Cardiac muscle cell (in vitro differentiated cells and primary cell): ENCODE results near the gene BHLHE23. TPM values are rescaled to one million over a fixed set of nuclear protein-coding genes. Genes with fewer than 3 reads are reported as not detected.
"Not testable (repeated sequence)": the region's sequence is repeated elsewhere in the genome, so short reads cannot be mapped to it uniquely, and the experiment has no call there.

ENCODE experiments used
- DNase-seq, 2 donors: peaks; one replicate each; pipeline versions ENCODE4 v3.0.0 to v3.0.0-alpha.2; 2010 to 2017; ENCODE audit warnings: low read depth in 1 of 2, low spot score in 1 of 2
- H3K27ac ChIP-seq: fragments of 200-600 bp; sonication (generic); 2 replicates; pipeline ENCODE4 v1.5.1; 2016
- H3K27me3 ChIP-seq: fragments of 200-600 bp; sonication (generic); 2 replicates; pipeline ENCODE4 v1.6.0; 2016; ENCODE audit warnings: control low read depth
- H3K36me3 ChIP-seq: fragments of 200-600 bp; sonication (generic); 2 replicates; pipeline ENCODE4 v1.5.1; 2016; ENCODE audit warnings: control low read depth
- H3K4me1 ChIP-seq: fragments of 200-600 bp; sonication (generic); 2 replicates; pipeline ENCODE4 v1.8.1; 2017; ENCODE audit warnings: low read depth, mild to moderate bottlenecking, mixed run types
- H3K4me3 ChIP-seq: fragments of 200-600 bp; sonication (generic); 2 replicates; pipeline ENCODE4 v1.5.1; 2016; ENCODE audit warnings: mild to moderate bottlenecking
- H3K9me3 ChIP-seq: fragments of 200-600 bp; sonication (generic); 2 replicates; pipeline ENCODE4 v1.5.1; 2017; ENCODE audit warnings: low read depth, mild to moderate bottlenecking, control low read depth
- polyA plus RNA-seq: library from polyadenylated mRNA; unstranded; fragments of >200 nt; fragmentation: Nextera tagmentation; extraction: Ambion mirVana; gene quantifications from 2 replicates; pipeline ENCODE4 v1.2.1, GENCODE V29; 2016
- total RNA-seq: library from RNA; depleted of rRNA; stranded (reverse); fragments of >200 nt; gene quantifications from 2 replicates; pipeline ENCODE4 v1.2.3, GENCODE V29; 2016
- TF ChIP-seq, protein P1 (sequence below): IDR thresholded peaks from 2 replicates; pipeline ENCODE4 v1.5.1; 2012; ENCODE audit warnings: low read depth, mild to moderate bottlenecking, low read length

The BHLHE23 gene
- total and polyA plus RNA-seq, 2 experiments from 2014 or later, result not detected

DNA sequence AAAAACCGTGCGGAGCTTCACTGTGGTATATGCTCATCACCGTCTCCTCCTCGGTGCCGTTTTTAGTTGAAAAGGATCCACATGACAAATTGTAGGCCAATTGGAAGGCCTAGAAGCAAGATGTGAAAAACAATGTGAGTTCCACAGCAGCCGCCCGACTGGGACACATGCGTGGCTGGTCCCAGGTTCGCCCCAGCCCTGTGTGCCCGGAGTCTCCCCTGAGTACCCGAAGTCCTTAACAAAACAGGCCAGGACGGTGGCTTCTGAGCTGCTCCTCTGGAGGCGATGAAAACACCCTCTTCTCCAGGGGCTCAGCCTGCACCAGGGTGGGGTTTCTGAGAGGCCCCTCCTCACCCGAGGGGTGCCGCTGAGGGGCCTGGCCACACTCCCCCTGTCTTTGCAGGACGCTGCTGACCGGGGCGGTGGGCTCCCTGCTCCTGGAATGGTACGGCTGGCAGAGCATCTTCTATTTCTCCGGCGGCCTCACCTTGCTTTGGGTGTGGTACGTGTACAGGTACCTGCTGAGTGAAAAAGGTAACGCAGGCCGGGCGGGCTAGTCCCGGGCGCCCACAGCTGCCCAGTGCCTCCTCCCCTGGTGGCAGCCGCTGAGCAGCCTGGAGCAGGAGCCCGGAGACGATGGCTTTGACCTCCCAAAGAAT is 44.4 kb downstream of the BHLHE23 start:
- DNase-seq, result no peak
- Histone ChIP-seq H3K27ac (no peak overlapping the region), H3K4me1 (no peaks in the 10 kb centered on the region), H3K36me3 (no peaks in the 10 kb centered on the region), H3K9me3 (no peaks in the 10 kb centered on the region), H3K27me3 (no peaks in the 10 kb centered on the region), H3K4me3 (no peak overlapping the region)
- TF ChIP-seq, protein P1, sequence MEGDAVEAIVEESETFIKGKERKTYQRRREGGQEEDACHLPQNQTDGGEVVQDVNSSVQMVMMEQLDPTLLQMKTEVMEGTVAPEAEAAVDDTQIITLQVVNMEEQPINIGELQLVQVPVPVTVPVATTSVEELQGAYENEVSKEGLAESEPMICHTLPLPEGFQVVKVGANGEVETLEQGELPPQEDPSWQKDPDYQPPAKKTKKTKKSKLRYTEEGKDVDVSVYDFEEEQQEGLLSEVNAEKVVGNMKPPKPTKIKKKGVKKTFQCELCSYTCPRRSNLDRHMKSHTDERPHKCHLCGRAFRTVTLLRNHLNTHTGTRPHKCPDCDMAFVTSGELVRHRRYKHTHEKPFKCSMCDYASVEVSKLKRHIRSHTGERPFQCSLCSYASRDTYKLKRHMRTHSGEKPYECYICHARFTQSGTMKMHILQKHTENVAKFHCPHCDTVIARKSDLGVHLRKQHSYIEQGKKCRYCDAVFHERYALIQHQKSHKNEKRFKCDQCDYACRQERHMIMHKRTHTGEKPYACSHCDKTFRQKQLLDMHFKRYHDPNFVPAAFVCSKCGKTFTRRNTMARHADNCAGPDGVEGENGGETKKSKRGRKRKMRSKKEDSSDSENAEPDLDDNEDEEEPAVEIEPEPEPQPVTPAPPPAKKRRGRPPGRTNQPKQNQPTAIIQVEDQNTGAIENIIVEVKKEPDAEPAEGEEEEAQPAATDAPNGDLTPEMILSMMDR, result no peak

DNA sequence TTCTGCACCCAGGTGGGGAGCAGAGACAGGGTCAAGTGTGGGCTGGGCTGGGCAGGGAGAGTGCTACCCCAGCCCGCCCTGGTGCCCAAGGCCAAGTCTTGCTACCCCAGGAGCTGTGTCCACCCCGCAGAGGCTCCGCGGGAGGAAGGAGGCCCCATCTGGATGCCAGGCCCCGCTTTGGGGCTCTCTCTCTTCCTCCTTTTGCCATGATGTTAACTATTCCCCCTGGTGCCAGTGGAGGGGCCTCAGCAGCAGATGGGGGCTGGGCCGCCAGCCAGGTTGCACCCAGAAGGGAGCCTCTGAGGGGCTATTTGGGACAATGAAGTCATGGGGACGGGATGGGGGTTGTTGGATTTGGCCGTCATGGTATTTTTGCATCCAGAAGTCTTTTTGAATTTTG is 45.0 kb downstream of the BHLHE23 start:
- Histone ChIP-seq H3K27ac (peak overlapping the region; percentile 44), H3K4me3 (no peak overlapping the region), H3K36me3 (no peaks in the 10 kb centered on the region), H3K27me3 (no peaks in the 10 kb centered on the region), H3K9me3 (no peaks in the 10 kb centered on the region), H3K4me1 (no peaks in the 10 kb centered on the region)
- no peak for DNase-seq
- TF ChIP-seq, protein P1, result no peak

DNA sequence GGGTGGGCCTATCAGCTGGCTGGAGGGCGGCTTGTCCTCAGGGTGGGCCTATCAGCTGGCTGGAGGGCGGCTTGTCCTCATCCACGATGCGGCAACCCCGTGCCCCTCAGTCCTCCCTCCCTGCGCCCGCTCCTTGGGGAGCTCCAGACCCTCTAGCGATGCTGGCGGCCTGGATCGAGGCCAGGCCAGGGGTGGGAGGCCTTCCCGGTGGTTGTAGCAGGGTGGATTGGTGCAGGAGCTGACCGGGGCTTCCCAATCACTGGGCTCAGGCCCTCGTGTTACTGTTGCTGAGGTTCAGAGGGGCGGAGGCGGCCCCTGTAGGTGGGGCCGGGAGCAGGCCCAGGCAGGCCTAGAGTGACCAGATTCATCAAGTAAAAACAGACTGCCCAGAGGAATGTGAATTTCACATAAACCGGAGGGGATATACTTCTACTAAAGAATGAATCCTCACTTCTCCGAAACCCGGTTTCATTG is 45.4 kb downstream of the BHLHE23 start:
- TF ChIP-seq, protein P1, result no peak
- no peaks in the 10 kb centered on the region for H3K36me3 ChIP-seq
- H3K4me1 ChIP-seq, result no peaks in the 10 kb centered on the region
- DNase-seq, result peak in 1 of 2 donors; percentile 69
- H3K27ac ChIP-seq, result peak overlapping the region; percentile 44
- no peaks in the 10 kb centered on the region for H3K27me3 ChIP-seq
- H3K9me3 ChIP-seq, result no peaks in the 10 kb centered on the region
- H3K4me3 ChIP-seq, result no peak overlapping the region

DNA sequence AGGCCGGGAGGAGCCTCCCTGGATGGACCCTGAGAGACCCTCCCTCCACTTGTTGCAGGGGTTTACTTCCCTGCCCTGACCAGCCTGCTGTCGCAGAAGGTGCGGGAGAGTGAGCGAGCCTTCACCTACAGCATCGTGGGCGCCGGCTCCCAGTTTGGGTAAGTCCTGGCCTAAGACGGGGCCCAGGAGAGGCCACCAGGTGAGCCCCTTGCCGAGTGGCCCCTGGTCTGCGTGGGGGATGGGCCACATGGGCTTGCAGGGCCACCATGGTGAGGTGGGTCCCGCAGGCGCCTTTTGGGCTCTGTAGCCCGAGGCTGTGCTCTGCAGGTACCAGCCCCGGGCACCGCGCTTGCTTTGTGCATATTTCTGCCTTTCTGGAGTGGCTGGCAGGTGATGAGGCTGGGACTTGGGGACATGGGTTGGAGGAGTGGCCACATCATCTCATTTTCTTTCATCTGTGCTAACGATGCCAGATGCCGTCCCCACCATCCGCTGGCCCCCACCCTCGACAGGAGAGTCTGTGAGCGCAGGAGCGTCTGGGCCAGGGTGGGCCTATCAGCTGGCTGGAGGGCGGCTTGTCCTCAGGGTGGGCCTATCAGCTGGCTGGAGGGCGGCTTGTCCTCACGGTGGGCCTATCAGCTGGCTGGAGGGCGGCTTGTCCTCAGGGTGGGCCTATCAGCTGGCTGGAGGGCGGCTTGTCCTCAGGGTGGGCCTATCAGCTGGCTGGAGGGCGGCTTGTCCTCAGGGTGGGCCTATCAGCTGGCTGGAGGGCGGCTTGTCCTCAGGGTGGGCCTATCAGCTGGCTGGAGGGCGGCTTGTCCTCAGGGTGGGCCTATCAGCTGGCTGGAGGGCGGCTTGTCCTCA is 46.1 kb downstream of the BHLHE23 start:
- H3K36me3 ChIP-seq, H3K4me1 ChIP-seq, H3K4me3 ChIP-seq, H3K9me3 ChIP-seq, H3K27ac ChIP-seq, H3K27me3 ChIP-seq: not testable (repeated sequence)
- DNase-seq, result peak in 1 of 2 donors; percentile 49

DNA sequence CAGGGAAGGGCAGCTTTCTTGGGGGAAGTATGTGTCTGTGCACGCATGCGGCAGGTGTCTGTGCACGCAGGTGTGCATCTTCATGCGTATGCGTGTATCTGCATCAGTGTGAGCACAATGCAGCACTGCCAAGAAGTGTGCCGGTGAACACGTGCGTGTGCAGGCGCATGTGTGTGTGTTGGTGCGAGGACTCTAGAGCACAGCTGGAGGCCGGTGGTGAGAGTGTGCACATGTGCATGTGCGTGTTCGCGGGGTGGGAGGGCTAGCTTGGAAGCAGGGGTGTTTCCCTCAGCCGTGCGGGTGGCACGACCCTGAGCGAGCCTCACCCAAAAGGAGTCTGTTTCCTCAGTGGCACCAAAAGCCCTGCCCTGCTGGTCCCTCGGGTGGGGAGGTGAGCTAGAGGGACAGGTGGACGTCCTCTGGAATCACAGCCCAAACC is 46.7 kb downstream of the BHLHE23 start:
- TF ChIP-seq, protein P1, result no peak
- no peaks in the 10 kb centered on the region for H3K36me3 ChIP-seq
- no peaks in the 10 kb centered on the region for H3K4me1 ChIP-seq
- no peaks in the 10 kb centered on the region for H3K27me3 ChIP-seq
- no peak overlapping the region for H3K27ac ChIP-seq
- no peak for DNase-seq
- H3K9me3 ChIP-seq, result no peaks in the 10 kb centered on the region
- no peak overlapping the region for H3K4me3 ChIP-seq
